NCI-H2196 (cell line): ENCODE results near the gene AFAP1L2.

Source experiments
- DNase-seq: peaks from one replicate; lab custom pipeline; 2025; ENCODE audit not compliant: unreplicated experiment; lab: John Stamatoyannopoulos, UW

AFAP1L2 gene

DNA sequence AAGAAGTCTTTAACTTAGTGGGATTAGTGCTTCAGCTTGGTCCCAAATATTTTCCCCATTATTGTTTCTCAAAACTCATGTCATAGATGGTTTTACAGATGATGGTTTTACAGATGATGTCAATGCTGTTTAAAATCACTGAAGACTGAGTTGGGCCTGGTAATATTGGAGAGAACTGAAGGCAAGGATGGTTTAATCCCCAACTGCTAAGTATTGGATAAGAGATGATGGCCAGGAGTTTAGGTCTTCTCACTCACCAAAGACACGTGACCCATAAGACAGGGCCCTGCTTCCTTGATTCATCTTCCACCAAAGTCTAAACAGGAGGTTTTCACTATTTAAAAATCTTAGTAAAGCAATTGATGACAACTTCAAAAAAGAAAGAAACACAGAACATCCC is 108.9 kb downstream of the AFAP1L2 start:
- no peak for DNase-seq

DNA sequence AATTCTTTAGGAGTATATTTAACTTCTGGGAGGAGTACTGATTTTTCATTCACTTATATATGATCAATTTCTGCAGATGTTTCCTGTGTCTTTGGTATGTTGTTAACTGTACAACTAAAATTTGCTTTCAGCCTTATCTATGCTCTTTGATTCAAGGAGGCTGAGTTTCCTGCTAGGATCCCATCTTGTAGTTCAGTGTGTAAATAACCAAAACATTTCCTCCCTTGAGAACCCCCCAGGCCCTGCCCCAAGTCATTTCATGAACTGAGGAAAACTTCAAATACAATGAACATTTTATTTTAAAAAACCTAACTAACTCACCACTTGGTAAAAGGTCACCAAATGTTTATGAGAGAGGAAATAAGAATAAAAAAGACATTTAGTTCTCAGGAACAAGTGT is 109.8 kb downstream of the AFAP1L2 start:
- DNase-seq: no peak

DNA sequence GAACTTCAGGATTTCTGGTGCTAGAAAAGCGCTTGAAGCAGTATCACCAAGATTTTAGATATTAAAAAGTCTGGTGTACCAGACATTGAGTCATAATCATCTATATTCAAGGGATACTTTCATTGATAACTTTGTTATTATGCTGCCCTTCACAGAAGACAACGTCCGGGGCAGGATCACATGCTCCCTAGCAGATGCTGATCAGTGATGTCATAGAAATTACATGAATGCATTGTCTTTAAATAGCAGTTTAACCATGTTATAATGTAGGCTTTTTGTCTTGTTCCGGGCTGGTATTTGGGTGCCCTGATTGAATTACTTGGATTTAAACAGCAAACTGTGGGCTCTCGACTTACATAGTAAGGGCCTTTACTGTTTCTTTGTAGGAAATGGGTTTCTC is 111.2 kb downstream of the AFAP1L2 start:
- DNase-seq: no peak

DNA sequence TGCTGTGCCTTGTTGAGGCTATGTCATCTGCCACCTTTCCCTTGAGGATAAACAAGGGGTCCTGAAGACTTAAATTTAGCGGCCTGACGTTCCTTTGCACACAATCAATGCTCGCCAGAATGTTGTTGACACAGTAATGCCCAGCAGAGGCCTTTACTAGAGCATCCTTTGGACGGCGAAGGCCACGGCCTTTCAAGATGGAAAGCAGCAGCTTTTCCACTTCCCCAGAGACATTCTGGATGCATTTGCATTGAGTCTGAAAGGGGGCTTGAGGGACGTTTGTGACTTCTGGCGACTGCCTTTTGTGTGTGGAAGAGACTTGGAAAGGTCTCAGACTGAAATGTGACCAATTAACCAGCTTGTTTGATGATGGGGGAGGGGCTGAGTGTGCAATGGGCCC is 112.8 kb downstream of the AFAP1L2 start:
- no peak for DNase-seq

DNA sequence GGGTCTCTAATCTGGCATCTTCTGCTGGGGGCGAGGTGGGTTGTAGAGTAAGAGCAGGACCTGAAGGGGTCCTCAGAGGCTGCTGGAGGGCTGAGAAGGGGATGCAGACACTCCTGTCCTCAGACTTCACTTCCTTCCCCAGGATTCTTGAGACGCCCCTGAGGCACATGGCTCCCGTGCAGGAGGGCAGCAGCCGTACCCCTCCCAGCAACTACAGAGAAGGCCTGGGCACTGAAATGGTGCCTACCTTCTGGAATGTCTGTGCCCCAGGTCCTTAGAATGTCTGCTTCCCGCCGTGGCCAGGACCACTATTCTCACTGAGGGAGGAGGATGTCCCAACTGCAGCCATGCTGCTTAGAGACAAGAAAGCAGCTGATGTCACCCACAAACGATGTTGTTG is 113.2 kb downstream of the AFAP1L2 start:
- DNase-seq: no peak

DNA sequence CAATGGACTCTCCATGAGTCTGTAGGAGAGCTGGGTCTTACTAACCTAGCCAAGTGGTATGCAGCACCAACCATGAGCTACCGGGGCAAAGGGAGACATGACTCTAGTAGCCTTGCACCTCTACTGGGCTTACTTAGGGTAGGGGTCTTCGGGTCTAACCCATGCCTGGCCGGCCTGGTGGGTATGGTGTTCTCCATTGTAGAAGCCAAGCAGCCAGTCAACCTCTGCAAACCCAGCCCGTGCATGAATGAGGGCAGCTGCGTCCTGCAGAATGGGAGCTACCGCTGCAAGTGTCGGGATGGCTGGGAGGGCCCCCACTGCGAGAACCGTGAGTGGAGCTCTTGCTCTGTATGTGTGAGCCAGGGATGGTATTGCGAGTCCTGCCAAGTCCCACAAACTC is 114.3 kb downstream of the AFAP1L2 start:
- no peak for DNase-seq

DNA sequence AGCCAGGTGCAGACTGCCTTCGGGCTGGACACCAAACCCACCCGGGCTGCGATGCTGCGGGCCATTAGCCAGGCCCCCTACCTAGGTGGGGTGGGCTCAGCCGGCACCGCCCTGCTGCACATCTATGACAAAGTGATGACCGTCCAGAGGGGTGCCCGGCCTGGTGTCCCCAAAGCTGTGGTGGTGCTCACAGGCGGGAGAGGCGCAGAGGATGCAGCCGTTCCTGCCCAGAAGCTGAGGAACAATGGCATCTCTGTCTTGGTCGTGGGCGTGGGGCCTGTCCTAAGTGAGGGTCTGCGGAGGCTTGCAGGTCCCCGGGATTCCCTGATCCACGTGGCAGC is 115.2 kb downstream of the AFAP1L2 start:
- DNase-seq: no peak

DNA sequence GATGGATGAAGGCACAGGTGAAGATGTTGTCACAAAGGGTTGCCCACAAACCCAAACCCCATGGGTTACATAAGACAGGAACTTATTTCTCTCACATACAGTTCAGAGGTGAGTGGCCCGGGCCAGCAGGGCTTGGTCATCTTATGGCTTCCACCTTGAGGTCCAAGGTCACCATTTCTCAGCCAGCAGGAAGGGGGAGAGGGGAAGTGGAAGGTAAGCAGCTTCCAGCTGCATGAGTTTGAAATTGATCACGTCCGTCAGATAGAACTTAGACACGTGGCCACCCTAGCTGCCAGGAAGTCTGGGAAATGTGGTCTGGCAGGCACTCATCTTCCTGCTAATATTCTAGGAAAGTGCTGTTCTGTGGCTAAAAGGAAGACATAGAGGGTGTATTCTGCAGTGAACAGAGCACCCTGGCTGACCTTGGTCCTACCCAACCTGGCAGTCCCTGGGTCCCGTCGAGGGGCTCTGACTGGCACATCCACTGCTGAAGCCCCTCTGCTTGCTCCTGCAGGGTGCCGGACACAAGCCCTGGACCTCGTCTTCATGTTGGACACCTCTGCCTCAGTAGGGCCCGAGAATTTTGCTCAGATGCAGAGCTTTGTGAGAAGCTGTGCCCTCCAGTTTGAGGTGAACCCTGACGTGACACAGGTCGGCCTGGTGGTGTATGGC is 115.7 kb downstream of the AFAP1L2 start:
- DNase-seq: no peak

DNA sequence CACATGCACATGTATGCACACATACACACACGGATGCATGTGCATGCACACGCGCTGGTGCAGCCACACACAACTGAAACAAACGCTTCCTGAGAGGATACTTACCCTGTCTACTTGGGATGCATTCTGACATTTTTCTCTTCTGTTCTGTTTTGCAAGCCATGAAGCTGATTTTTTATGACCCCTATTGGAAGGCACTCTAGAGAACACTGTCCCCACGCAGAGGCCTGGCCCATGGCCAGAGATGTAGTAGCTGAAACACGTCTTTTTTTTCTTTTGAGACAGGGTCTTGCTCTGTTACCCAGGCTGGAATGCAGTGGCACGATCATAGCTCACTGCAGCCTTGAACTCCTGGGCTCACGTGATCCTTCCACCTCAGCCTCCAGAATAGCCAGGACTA is 117.4 kb downstream of the AFAP1L2 start:
- DNase-seq: no peak

DNA sequence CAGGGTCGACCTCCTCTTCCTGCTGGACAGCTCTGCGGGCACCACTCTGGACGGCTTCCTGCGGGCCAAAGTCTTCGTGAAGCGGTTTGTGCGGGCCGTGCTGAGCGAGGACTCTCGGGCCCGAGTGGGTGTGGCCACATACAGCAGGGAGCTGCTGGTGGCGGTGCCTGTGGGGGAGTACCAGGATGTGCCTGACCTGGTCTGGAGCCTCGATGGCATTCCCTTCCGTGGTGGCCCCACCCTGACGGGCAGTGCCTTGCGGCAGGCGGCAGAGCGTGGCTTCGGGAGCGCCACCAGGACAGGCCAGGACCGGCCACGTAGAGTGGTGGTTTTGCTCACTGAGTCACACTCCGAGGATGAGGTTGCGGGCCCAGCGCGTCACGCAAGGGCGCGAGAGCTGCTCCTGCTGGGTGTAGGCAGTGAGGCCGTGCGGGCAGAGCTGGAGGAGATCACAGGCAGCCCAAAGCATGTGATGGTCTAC is 118.3 kb downstream of the AFAP1L2 start:
- no peak for DNase-seq

DNA sequence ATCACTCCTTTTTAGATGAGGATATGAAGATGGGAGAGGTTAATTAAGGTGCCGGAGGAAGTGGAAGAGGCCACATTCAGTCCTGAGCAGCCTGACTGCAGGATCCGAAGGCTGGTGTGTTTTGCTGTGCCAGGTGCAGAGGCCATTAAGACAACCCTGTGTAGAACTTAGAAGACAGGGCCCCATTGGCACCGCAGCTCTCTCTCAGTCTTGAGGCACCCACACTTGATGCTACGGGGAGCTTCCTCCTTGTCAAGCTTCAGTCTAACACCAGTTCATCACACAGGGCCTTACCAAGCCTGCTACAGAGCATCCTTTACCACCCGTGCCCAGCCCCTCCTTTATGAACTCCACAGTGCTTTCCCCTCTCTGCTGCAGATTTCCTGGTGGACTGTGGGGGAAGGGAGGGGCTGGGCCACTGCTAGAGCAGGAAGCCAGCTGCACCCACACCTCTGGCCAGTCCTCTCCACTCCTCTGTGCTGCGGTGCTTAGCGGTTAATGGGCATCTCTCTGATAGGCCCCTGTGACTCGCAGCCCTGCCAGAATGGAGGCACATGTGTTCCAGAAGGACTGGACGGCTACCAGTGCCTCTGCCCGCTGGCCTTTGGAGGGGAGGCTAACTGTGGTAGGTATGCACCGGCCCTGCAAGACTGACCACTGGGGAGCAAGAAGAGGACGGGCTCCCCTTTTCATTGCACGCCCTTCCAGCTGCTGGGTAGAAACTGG is 119.8 kb downstream of the AFAP1L2 start:
- DNase-seq: no peak

DNA sequence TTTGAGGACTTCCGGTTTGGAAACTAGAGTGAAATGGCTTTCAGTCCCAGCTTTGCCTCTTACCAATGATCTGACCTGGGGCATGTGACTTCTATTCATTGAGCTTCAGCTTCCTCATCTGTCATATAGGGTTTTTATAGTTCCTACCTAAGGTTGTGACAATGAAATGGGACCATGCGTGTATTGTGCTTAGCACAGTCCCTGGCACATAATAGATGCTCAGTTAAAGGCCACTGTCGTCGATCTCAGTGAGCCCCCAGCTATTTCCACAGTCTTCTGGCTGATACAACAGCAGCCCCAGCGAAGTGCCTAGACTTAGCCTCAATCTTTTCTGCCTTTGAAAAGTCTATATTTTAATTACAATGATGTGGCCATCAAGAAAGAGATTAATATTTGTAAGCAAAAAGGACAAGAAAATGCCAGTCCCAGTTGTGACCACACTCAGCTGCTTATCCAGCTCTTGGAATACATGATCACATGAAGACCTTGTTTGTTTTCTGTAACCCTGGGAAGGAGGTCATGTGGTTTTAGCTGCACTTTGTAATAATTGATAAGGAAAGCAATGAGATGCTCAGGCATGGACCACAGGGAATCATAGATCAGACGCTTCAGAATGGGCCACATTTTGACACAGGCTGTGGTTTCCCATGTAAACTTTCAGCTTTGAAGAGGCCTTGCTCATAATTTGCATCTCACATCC is 120.6 kb downstream of the AFAP1L2 start:
- no peak for DNase-seq

DNA sequence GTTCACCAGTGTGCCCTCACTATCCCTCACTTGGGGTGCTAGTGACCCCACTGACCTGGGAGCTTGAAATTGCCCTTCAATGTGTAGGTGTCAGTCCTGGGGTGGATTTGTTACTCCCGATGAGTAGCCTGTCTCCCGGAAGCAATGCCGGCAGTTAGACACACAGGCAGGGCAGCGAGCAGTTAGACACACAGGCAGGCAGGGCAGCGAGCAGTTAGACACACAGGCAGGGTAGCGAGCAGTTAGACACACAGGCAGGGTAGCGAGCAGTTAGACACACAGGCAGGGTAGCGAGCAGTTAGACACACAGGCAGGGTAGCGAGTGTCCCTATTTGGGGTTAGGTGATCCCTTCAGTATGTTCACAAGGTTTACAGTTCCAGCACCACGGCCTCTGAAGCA is 121.2 kb downstream of the AFAP1L2 start:
- no peak for DNase-seq

DNA sequence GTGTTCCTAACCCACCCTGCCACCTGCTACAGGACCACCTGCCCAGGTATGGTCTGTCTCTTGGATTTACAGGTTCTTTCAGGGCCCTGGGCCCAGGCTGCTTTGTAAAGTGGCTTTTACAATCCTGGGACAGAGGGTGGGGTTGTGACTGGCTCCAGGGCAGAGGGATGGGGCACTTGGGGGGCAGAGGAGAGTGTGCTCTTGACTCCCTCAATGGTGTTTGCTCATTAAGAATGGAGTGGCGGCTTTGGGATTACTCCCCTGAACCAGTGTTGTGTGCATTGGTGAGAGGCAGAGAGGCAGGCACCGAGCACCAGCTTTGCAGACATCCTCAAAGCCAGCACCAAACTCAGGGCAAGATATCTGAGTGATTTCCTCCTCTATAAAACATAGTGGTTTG is 121.8 kb downstream of the AFAP1L2 start:
- DNase-seq: no peak

DNA sequence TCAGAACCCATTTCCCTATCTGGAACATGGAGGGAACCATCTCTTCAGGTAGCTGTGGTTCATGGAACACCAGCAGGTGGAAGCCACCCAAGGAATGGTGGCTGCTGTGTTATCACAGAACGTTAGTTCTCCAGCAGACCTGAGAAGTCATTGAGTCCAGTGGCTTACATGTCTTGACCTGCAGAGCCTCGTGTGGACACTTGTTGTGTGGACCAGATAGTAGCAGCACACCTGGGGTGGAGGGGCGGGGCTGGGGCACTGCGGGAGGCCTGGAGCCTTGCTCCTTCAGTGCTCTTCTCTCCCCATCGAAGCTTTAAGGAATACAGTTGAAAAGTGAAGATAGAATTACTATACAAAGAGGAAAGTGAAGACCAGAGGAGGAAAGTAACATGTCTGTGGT is 122.8 kb downstream of the AFAP1L2 start:
- DNase-seq: no peak

DNA sequence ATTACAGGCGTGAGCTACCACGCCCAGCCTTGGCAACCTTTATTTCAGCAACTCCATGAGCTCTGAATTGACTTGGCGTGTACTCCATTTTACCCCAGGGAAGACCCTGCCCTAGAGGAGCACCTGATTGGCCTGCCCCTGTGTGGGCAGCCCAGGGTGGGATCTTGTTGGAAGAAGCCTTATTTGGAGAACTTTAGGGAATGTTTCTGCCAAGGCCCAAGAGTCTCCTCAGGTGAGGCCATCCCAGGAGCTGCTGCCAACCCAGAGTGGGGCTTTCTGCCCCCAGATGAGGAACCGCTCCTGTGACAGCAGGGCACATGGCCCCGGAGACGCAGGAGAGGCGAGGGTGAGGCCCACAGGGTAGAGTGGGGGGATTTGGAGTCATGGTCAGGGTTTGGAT is 123.3 kb downstream of the AFAP1L2 start:
- no peak for DNase-seq

DNA sequence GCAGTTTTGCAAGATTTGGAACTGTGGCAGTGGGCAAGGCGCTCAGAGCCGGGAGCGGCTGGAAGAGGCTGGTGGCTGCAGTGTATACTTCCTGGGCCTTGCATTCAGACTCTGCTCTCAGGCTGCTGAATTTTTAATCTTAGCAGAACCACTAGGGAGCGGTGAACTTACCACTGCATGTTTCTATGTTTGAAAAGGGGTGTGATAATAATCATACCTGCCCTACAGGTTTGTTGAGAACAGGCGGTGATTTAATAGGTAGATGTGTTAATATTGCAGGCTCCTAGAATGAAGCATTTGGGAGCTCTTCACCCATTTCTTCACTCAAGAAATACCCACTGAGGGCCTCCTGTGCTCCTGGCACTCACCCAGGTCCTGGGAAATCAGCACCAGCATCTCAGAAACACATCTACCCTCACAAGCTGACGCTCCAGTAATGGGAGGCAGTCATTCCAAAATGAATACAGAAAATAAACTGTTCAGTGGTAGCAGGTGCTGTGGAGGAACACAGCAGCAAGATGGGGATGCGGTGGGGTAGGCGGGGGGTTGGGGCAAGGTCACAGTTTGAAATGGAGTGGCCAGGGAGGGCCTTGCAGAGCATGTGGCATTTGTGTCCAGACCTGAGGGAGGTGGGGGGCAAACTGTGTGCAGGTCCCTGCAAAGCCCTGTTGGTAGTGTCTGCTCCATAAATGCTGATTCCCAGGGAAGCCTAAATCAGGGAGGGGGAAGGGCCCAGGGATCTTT is 124.2 kb downstream of the AFAP1L2 start:
- DNase-seq: no peak

DNA sequence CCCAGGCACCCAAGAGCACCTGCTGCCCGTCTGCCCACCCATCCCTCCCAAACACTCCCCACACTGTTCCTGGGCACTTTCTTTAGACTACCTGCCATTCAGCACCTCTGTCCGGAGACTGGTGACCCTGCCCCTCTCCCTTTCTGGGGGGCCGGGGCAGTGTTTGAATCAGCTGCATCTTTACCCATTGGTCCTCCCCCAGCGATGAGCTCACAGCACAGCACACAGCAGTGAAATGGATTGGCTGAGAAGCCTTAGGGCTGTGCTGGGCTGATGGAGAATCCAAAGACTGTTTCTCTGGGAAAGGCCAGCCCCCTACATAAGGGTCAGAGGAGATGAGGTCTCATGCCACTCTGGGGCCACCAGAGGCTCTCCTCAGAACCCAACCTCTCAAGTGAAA is 125.0 kb downstream of the AFAP1L2 start:
- no peak for DNase-seq

DNA sequence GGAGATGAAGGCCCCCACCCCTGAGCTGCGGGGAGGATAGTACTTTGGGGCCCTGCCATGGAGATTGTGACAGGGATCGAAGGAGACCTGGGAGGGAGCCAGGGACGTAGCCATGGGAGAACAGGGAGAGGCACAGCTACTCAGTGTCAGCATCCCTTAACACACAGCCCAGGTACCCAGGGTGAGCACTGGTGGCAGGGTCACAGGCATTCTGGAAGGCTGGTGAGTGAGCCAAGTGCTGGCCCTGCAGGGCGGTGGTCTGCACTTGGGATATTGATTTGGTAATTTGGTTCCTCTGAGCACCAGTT is 125.5 kb downstream of the AFAP1L2 start:
- DNase-seq: no peak

DNA sequence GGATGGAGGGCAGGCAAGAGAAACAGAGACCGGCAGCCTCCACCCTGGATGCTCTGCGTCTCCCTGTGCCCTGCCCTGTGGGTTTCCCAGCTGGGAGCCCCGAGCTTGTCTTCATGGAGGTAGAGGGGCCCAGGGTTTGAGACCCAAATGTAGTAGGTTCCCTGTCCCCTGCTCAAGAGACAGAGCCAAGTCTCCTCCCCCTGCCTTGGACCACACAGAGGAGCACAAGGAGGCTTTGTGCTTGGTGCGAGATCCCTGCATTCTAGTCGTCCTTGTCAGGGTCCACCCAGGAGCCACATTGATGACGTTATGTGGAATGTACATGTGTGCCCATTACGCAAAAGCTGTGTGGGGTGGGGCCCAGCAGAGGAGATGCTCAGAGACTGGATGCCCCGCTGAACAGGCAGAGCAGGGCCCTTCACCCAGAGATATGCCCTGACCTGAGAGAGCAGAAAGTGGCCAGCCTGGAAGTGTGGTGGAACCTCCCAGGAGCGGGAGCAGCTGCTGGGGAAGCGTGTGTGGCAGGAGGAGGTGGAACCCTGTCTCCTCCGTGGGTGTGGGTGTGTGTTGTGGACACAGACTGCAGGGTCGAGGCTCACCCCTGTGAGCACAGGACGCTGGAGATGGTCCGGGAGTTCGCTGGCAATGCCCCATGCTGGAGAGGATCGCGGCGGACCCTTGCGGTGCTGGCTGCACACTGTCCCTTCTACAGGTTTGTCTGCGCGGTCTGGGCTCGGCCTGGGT is 126.0 kb downstream of the AFAP1L2 start:
- DNase-seq: no peak

DNA sequence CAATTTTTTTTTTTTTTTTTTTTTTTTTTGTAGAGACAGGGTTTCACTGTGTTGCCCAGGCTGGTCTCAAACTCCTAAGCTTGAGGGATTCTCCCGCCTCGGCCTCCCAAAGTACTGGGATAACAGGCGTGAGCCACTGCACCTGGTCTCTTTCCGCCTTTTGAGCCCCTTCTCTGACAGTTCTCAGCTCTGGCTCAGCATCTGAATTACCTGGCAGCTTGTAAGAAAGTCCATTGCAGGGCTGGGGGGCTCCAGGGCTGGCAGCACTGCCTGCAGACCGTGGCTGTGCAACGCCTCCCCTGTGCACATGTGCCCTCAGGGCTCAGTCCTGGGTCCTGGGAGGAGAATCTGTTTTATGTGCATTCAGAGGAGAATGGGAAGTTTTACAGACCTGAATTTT is 127.6 kb downstream of the AFAP1L2 start:
- no peak for DNase-seq
